IMR-90 (cell line): ENCODE data around the gene VEPH1. TPM values are rescaled to one million over a fixed set of nuclear protein-coding genes. Genes with fewer than 3 reads are reported as not detected.

Source experiments
- ATAC-seq: fragments of 200-7000 bp; cut with Tn5 transposase; 2 replicates; pipeline ENCODE4 v1.9.1; 2020; ENCODE audit warnings: low read depth, mild to moderate bottlenecking, moderate library complexity
- BruUV-seq: library from RNA; stranded (reverse); fragments of 400-500 nt; replicated peaks from 2 replicates; lab custom pipeline; 2021; lab: Mats Ljungman, UMichigan
- CTCF ChIA-PET: fragments of 300-600 bp; formaldehyde crosslinking; extraction: SDS; loops from one replicate; lab custom pipeline; 2021; ENCODE audit warnings: antibody characterized with exemption; lab: Yijun Ruan, JAX
- POLR2A ChIA-PET: fragments of 300-600 bp; sonication (Branson Sonifier 250); formaldehyde crosslinking; loops from one replicate; lab custom pipeline; 2022; ENCODE audit warnings: antibody characterized with exemption; ENCODE audit not compliant: unreplicated experiment; lab: Charles Lee
- DNase-seq: peaks from one replicate; pipeline ENCODE4 v3.0.0; 2013
- H2AFZ ChIP-seq: replicated peaks from 2 replicates; pipeline ENCODE3; 2013; ENCODE audit warnings: low read length, mild to moderate bottlenecking; ENCODE audit not compliant: poor library complexity
- H2AK5ac ChIP-seq: 2 replicates; pipeline ENCODE4 v1.6.1; 2013; ENCODE audit warnings: low read depth, low read length, inconsistent platforms
- H2AK9ac ChIP-seq: replicated peaks from 2 replicates; pipeline ENCODE3; 2013; ENCODE audit warnings: mild to moderate bottlenecking, low read depth, low read length, moderate library complexity; ENCODE audit not compliant: poor library complexity
- H2BK120ac ChIP-seq: 2 replicates; pipeline ENCODE4 v1.6.1; 2013; ENCODE audit warnings: low read depth, low read length, inconsistent platforms
- H2BK15ac ChIP-seq: 3 replicates; pipeline ENCODE4 v1.6.1; 2013; ENCODE audit warnings: low read depth, low read length, inconsistent platforms
- H2BK20ac ChIP-seq: 2 replicates; pipeline ENCODE4 v1.6.1; 2013; ENCODE audit warnings: low read depth, mild to moderate bottlenecking, inconsistent platforms, low read length, moderate library complexity
- H2BK5ac ChIP-seq: 2 replicates; pipeline ENCODE4 v1.6.1; 2013; ENCODE audit warnings: mild to moderate bottlenecking, low read depth, low read length, inconsistent platforms; ENCODE audit not compliant: poor library complexity, severe bottlenecking
- H3K14ac ChIP-seq: replicated peaks from 2 replicates; pipeline ENCODE4 v1.6.1; 2013; ENCODE audit warnings: low read depth, low read length, inconsistent platforms
- H3K18ac ChIP-seq: 2 replicates; pipeline ENCODE4 v1.6.1; 2013; ENCODE audit warnings: low read depth, low read length, control low read depth
- H3K23ac ChIP-seq: 2 replicates; pipeline ENCODE4 v1.6.1; 2013; ENCODE audit warnings: low read depth, low read length, inconsistent platforms
- H3K27ac ChIP-seq: 2 replicates; pipeline ENCODE4 v1.5.1; 2013; ENCODE audit warnings: mild to moderate bottlenecking, control low read depth, low read length; ENCODE audit not compliant: insufficient read depth
- H3K27me3 ChIP-seq: 2 replicates; pipeline ENCODE4 v1.6.1; 2013; ENCODE audit warnings: low read length; ENCODE audit not compliant: control insufficient read depth, insufficient read depth
- H3K36me3 ChIP-seq: 2 replicates; pipeline ENCODE4 v1.6.1; 2013; ENCODE audit warnings: low read length, mixed read lengths; ENCODE audit not compliant: control insufficient read depth, insufficient read depth
- H3K4ac ChIP-seq: 2 replicates; pipeline ENCODE4 v1.6.1; 2013; ENCODE audit warnings: low read depth, low read length, inconsistent platforms
- H3K4me1 ChIP-seq: 2 replicates; pipeline ENCODE4 v1.6.1; 2013; ENCODE audit warnings: low read length, mixed read lengths; ENCODE audit not compliant: control insufficient read depth, insufficient read depth
- H3K4me2 ChIP-seq: 2 replicates; pipeline ENCODE4 v1.6.1; 2013; ENCODE audit warnings: low read depth, mild to moderate bottlenecking, control low read depth, low read length, moderate library complexity
- H3K4me3 ChIP-seq: 2 replicates; pipeline ENCODE4 v1.5.1; 2013; ENCODE audit warnings: low read depth, mild to moderate bottlenecking, control low read depth, low read length, moderate library complexity; ENCODE audit not compliant: insufficient read depth
- H3K56ac ChIP-seq: 2 replicates; pipeline ENCODE4 v1.6.1; 2013; ENCODE audit warnings: low read length, inconsistent platforms; ENCODE audit not compliant: insufficient read depth; ENCODE audit errors: extremely low read depth
- H3K79me1 ChIP-seq, 2 experiments: 2 replicates each; pipeline ENCODE4 v1.6.1; 2013; ENCODE audit warnings: low read length in 2 of 2, inconsistent platforms in 1 of 2, low read depth in 1 of 2
- H3K9ac ChIP-seq: 2 replicates; pipeline ENCODE4 v1.6.1; 2013; ENCODE audit warnings: low read depth, low read length, control low read depth
- H3K9me1 ChIP-seq: 2 replicates; pipeline ENCODE4 v1.6.1; 2013; ENCODE audit warnings: low read length, inconsistent platforms; ENCODE audit not compliant: insufficient read depth
- H3K9me3 ChIP-seq: 2 replicates; pipeline ENCODE4 v1.6.1; 2013; ENCODE audit warnings: low read length; ENCODE audit not compliant: control insufficient read depth, insufficient read depth
- H4K20me1 ChIP-seq: 2 replicates; pipeline ENCODE4 v1.6.1; 2013; ENCODE audit warnings: low read length, inconsistent platforms; ENCODE audit not compliant: insufficient read depth
- H4K5ac ChIP-seq: 2 replicates; pipeline ENCODE4 v1.6.1; 2013; ENCODE audit warnings: mild to moderate bottlenecking, low read depth, low read length, control low read depth
- H4K8ac ChIP-seq, 2 experiments: 2 replicates each; pipeline ENCODE4 v1.6.1; 2013; ENCODE audit warnings: low read depth in 2 of 2, low read length in 2 of 2, control low read depth in 1 of 2, inconsistent platforms in 1 of 2
- H4K91ac ChIP-seq: 2 replicates; pipeline ENCODE4 v1.6.1; 2013; ENCODE audit warnings: low read depth, low read length, inconsistent platforms; ENCODE audit not compliant: insufficient read depth
- CEBPB ChIP-seq: IDR thresholded peaks from 2 replicates; pipeline ENCODE4 v1.6.1; 2012; ENCODE audit warnings: low read depth, low read length, improper control_type of control experiment
- FOS ChIP-seq: fragments of 150-350 bp; IDR thresholded peaks from 2 replicates; pipeline ENCODE4 v1.6.1; 2016; ENCODE audit warnings: low read depth, low read length
- MAFK ChIP-seq: IDR thresholded peaks from 2 replicates; pipeline ENCODE4 v1.6.1; 2012; ENCODE audit warnings: low read depth, low read length, improper control_type of control experiment
- NFE2L2 ChIP-seq: fragments of 150-350 bp; IDR thresholded peaks from 2 replicates; pipeline ENCODE4 v1.6.1; 2016; ENCODE audit warnings: low read depth, mild to moderate bottlenecking, low read length
- POLR2A ChIP-seq: IDR thresholded peaks from 2 replicates; pipeline ENCODE4 v1.6.1; 2012; ENCODE audit warnings: mild to moderate bottlenecking, low read depth, low read length
- RCOR1 ChIP-seq: IDR thresholded peaks from 2 replicates; pipeline ENCODE4 v1.6.1; 2012; ENCODE audit warnings: mild to moderate bottlenecking, low read length, improper control_type of control experiment; ENCODE audit not compliant: insufficient replicate concordance
- RFX5 ChIP-seq: IDR thresholded peaks from 2 replicates; pipeline ENCODE4 v1.8.0; 2012; ENCODE audit warnings: low read depth, mild to moderate bottlenecking, low read length, moderate library complexity
- SMC3 ChIP-seq: fragments of 150-350 bp; IDR thresholded peaks from 2 replicates; pipeline ENCODE4 v1.6.1; 2016; ENCODE audit warnings: low read depth, mild to moderate bottlenecking, antibody characterized with exemption, low read length, moderate library complexity
- USF2 ChIP-seq: fragments of 150-350 bp; IDR thresholded peaks from 2 replicates; pipeline ENCODE4 v1.6.1; 2017; ENCODE audit warnings: mild to moderate bottlenecking, antibody characterized with exemption, low read length, low read depth
- WGBS, 2 experiments: methylation state at CpG; one replicate each; pipeline versions ENCODE4 v1.1.5 to v1.1.7; 2013; ENCODE audit warnings: missing lambda C conversion rate in 2 of 2; ENCODE audit not compliant: insufficient read length in 1 of 2; ENCODE audit errors: extremely low coverage in 2 of 2; 5-methylcytosine and 5-hydroxymethylcytosine counted together
- dilution Hi-C: fragments of 300-500 bp; cut with HindIII; formaldehyde crosslinking; loops from one replicate; pipeline ENCODE4 v1.14.3; 2018; ENCODE audit warnings: low sequenced_read_pairs; ENCODE audit not compliant: unreplicated experiment
- in situ Hi-C: fragments of 300-500 bp; cut with MboI; formaldehyde crosslinking; loops from 3 replicates; pipeline ENCODE4 v1.14.3; 2019; ENCODE audit warnings: low sequenced_read_pairs, inconsistent platforms, mixed read lengths
- intact Hi-C: fragments of 100-400 bp; cut with micrococcal nuclease; formaldehyde crosslinking; loops from 2 replicates; pipeline ENCODE4 v1.10.0; 2022
- polyA plus RNA-seq, 3 experiments: library from polyadenylated mRNA; depleted of rRNA; stranded (reverse); fragments of >200 nt; gene quantifications; 2 replicates each; pipeline ENCODE4 v1.2.3, GENCODE V29; 2012; ENCODE audit warnings: low replicate concordance in 1 of 3
- total RNA-seq: library from RNA; depleted of rRNA; stranded (reverse); fragments of >200 nt; gene quantifications from 2 replicates; pipeline ENCODE4 v1.2.3, GENCODE V29; 2012
- TF ChIP-seq, protein P1 (sequence below): conservative IDR thresholded peaks from 2 replicates; pipeline ENCODE4 v1.5.1; 2012; ENCODE audit warnings: mild to moderate bottlenecking, low read depth, low read length, improper control_type of control experiment
- TF ChIP-seq, protein P2 (sequence below): fragments of 150-350 bp; IDR thresholded peaks from 2 replicates; pipeline ENCODE4 v1.6.1; 2016; ENCODE audit warnings: low read depth, mild to moderate bottlenecking, low read length, moderate library complexity, borderline replicate concordance

VEPH1 gene
- total and polyA plus RNA-seq, 2 of the 4 experiments (the other 2 are of a cell fraction) = 30.5 to 130 TPM

- intact Hi-C loops = no loop called here
- TF ChIP-seq, protein P1, sequence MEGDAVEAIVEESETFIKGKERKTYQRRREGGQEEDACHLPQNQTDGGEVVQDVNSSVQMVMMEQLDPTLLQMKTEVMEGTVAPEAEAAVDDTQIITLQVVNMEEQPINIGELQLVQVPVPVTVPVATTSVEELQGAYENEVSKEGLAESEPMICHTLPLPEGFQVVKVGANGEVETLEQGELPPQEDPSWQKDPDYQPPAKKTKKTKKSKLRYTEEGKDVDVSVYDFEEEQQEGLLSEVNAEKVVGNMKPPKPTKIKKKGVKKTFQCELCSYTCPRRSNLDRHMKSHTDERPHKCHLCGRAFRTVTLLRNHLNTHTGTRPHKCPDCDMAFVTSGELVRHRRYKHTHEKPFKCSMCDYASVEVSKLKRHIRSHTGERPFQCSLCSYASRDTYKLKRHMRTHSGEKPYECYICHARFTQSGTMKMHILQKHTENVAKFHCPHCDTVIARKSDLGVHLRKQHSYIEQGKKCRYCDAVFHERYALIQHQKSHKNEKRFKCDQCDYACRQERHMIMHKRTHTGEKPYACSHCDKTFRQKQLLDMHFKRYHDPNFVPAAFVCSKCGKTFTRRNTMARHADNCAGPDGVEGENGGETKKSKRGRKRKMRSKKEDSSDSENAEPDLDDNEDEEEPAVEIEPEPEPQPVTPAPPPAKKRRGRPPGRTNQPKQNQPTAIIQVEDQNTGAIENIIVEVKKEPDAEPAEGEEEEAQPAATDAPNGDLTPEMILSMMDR = no peak
- TF ChIP-seq RFX5 (no peak), USF2 (no peak), NFE2L2 (no peak), MAFK (no peak), FOS (no peak), SMC3 (no peak), CEBPB (no peak), RCOR1 (no peak), POLR2A (no peak)
- TF ChIP-seq, protein P2, sequence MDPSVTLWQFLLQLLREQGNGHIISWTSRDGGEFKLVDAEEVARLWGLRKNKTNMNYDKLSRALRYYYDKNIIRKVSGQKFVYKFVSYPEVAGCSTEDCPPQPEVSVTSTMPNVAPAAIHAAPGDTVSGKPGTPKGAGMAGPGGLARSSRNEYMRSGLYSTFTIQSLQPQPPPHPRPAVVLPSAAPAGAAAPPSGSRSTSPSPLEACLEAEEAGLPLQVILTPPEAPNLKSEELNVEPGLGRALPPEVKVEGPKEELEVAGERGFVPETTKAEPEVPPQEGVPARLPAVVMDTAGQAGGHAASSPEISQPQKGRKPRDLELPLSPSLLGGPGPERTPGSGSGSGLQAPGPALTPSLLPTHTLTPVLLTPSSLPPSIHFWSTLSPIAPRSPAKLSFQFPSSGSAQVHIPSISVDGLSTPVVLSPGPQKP = no peak
- no peak overlapping the region for H2AFZ ChIP-seq
- CTCF ChIA-PET = no interaction called here
- DNase-seq (no peak), ATAC-seq (no peak)
- H2BK120ac ChIP-seq = no peak overlapping the region
- H3K9me3 ChIP-seq = no peaks in the 10 kb centered on the region
- no peak overlapping the region for H4K91ac ChIP-seq
- no peaks in the 10 kb centered on the region; the same call in 1 of the 2 replicates for H3K4me1 ChIP-seq
- no peak overlapping the region for H2BK15ac ChIP-seq
- H3K9ac ChIP-seq = no peak overlapping the region
- no peak overlapping the region for H2AK5ac ChIP-seq
- no peak overlapping the region for H2BK20ac ChIP-seq
- H3K9me1 ChIP-seq = no peaks in the 10 kb centered on the region
- no peaks in the 10 kb centered on the region for H3K36me3 ChIP-seq
- H3K18ac ChIP-seq = no peak overlapping the region
- no TSS peak for BruUV-seq
- no peak overlapping the region for H2AK9ac ChIP-seq
- H4K5ac ChIP-seq = no peak overlapping the region
- POLR2A ChIA-PET = no interaction called here
- in situ Hi-C loops = no loop called here
- WGBS, 2 experiments = no CpG with 5 or more reads among the region's 1 CpG
- H4K20me1 ChIP-seq = no peaks in the 10 kb centered on the region
- H3K14ac ChIP-seq = no peak overlapping the region
- H3K79me1 ChIP-seq = no peaks in the 10 kb centered on the region
- dilution Hi-C loops = no loop called here
- no peak overlapping the region for H3K4me2 ChIP-seq
- H3K4me3 ChIP-seq = no peak overlapping the region
- H3K27ac ChIP-seq = no peak overlapping the region
- H3K4ac ChIP-seq = no peak overlapping the region
- H3K23ac ChIP-seq = no peak overlapping the region
- no peak overlapping the region for H2BK5ac ChIP-seq
- H4K8ac ChIP-seq = no peak overlapping the region
- no peaks in the 10 kb centered on the region for H3K27me3 ChIP-seq
- H3K56ac ChIP-seq = no peak overlapping the region
Measured at GRCh38 chr3:157265931-157266330, 237.3 kb downstream of the VEPH1 start.
